AG09309 (cell line): ENCODE data around the gene ARPC1A.

Source experiments
- DNase-seq: peaks from one replicate; pipeline ENCODE4 v3.0.0-alpha.2; 2010; ENCODE audit warnings: low read depth
- H3K4me3 ChIP-seq: 2 replicates; pipeline ENCODE4 v1.5.1; 2011; ENCODE audit warnings: mild to moderate bottlenecking, low read depth, low read length, moderate library complexity; ENCODE audit not compliant: control insufficient read depth
- TF ChIP-seq, protein P1 (sequence below): IDR thresholded peaks from 2 replicates; pipeline ENCODE4 v1.5.1; 2011; ENCODE audit warnings: mild to moderate bottlenecking, low read depth, low read length, inconsistent platforms; ENCODE audit not compliant: insufficient read depth, control insufficient read depth; ENCODE audit errors: missing control alignments

Gene ARPC1A

DNA sequence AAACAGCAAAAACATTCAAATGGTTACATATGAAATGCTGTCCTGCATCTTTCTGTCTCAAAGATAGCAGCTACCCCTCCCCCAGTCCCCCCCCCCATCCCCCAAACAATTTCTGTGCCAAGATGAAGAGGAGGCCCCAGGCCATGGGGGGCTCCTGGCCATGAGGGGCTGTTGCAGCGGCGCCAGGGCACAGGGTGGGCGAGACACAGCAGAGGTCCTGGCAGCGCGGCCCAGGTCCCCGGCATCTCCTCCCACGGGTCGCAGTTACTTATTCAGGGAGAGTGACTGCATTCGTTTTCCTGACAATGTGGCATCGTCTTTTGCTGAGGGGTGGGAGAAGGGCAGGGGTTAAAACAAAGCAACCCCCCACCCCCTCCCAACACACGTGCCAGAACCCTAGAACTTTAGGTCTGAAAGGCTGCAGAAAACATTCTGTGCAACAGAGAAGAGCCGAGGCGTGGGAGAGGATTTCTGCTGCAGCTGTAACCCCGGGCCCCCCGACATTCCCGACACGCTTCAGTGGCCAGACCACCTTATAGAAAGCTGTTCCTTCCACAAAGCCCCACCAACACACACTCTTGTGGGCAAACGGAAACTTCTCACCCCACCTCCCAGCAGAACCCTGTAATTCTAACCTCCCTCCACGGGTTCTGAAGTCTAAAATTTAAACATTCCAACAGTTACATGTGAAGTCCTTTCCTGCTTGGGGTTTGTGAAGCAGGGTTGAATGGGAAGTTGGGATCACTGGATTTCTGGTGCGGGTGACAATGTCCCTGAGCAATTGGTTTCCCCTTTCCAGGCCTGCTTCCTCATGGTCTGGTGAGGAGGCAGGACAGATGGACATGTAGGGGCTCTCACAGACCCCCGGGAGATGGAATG lies 71.0 kb downstream of the ARPC1A start:
- TF ChIP-seq, protein P1, sequence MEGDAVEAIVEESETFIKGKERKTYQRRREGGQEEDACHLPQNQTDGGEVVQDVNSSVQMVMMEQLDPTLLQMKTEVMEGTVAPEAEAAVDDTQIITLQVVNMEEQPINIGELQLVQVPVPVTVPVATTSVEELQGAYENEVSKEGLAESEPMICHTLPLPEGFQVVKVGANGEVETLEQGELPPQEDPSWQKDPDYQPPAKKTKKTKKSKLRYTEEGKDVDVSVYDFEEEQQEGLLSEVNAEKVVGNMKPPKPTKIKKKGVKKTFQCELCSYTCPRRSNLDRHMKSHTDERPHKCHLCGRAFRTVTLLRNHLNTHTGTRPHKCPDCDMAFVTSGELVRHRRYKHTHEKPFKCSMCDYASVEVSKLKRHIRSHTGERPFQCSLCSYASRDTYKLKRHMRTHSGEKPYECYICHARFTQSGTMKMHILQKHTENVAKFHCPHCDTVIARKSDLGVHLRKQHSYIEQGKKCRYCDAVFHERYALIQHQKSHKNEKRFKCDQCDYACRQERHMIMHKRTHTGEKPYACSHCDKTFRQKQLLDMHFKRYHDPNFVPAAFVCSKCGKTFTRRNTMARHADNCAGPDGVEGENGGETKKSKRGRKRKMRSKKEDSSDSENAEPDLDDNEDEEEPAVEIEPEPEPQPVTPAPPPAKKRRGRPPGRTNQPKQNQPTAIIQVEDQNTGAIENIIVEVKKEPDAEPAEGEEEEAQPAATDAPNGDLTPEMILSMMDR, result no peak
- DNase-seq, result no peak
- H3K4me3 ChIP-seq, result no peak overlapping the region

DNA sequence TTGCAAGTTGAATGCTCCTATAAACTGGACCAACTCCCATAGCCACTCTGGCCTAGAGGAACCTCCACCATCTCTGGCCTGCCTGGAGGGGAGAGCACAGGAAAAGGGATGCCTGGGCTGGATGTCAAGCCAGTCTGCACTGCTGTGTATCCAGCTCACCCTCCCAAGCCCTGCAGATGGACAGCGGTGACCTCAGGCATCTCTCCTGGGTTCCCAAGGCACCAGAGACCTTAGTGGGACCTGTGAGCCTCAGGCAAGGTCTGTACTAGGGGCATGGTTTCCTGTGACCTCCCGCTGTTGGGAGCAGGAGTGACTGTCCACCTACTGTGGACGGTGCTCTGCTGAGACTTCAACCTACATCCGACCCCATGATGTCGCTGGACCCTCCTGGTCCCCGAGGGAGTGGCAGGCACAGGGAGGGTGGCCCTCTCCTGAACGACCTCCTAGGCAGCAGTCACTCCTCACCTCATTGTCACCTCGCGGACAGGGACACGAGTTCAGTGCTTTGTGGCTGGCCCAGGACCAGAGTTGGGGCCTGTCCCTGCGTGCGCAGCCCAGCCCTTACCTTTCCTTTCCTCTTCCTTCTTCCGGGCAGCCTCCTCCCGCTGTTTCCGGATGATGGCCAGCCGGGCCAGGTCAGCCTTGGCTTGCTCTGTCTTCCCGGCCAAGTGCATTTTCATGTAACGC lies 71.7 kb downstream of the ARPC1A start:
- TF ChIP-seq, protein P1, result no peak
- no peak for DNase-seq
- no peak overlapping the region for H3K4me3 ChIP-seq

DNA sequence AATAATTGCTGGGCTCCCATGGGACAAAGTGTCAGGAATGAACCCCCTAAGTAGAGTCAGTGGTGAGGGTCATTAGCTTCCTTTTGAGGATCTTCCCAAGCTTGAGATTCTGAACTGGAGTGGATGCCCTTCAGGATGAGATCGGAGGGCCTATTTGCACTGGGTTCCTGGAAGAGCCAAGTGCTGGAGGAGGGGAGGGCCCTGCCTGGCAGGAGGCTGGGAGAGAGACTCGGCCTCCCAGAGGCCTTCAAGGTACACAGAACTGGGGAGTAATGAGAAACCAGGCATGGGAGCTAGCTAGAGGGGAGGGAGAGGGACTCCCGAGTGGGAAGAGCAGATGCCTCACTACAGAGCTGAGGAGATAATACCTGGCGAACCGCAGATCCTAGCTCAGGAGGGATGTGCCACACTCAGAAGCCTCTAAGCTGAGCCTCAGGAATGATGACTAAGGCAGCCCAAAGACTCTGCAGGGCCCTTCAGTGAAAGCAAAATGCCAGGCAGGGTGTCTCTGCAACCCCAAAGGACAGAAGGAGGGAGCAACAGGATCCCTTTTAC lies 73.3 kb downstream of the ARPC1A start:
- no peak overlapping the region for H3K4me3 ChIP-seq
- DNase-seq, result no peak
- TF ChIP-seq, protein P1, result no peak

DNA sequence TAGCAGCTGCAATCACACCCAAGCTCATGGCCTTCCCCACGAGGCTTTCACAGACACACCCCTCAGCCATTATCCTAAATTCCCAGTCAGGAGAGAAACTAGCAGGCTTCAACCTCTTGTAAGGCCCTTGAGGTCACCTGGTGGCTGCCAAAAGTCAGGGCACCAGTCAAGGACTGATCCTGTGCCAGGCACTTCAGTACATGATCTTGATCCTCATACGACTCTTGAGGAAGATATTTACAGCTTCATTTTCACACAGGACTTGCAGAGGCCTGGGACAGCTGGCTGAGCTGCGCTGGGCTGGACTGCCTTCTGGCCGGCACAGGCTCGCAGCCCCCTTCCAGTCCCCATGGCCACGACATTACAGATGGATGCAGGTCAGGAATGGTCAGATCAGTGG lies 73.9 kb downstream of the ARPC1A start:
- TF ChIP-seq, protein P1, result no peak
- no peak for DNase-seq

DNA sequence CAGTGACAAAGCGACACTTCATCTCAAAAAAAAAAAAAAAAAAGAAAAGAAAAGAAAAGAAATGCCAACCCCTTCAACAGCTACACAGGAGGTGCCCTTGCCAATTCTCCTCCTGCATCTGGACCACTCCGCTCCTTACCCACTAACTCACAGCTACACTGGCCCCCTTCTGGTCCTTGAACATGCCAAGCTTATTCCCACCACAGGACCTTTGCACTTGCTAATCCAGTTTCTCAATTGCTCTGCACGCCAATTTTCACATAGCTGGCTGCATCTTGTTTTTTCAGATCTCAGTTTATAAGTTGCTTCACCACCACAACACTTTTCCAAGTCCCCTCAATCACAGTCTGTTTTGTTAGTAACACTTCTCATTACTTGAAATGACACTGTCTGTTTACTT lies 77.2 kb downstream of the ARPC1A start:
- TF ChIP-seq, protein P1, result no peak
- no peak overlapping the region for H3K4me3 ChIP-seq
- DNase-seq, result no peak

More for the DNA sequence above, 73.9 kb downstream of the ARPC1A start:
- no peak overlapping the region for H3K4me3 ChIP-seq

DNA sequence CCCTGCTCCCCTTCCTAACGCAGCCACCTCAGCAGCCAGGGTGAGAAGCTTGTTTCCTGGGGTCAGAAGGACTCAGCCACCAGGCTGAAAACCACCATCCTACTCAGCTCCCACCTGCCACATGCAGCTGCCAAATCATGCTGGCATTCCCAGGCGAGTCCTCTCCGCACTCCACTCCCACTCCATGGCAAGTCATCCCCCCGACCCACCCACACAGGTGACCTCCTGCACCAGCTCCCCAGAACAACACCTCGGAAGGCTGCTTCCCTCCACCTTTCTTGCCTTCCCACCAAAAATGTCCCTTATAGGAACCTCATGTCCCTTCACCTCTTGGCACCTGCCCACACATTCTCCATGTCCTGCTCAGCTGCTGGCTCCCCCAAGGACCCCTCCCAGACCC lies 78.1 kb downstream of the ARPC1A start:
- no peak overlapping the region for H3K4me3 ChIP-seq
- TF ChIP-seq, protein P1, result no peak
- DNase-seq, result no peak
